CD4-positive, alpha-beta T cell treated with Interleukin-21 for 1 hour (primary cell): ENCODE data around the gene TSR2.
"Not testable (repeated sequence)": the region's sequence is repeated elsewhere in the genome, so short reads cannot be mapped to it uniquely, and the experiment has no call there.

Source experiments
- DNase-seq: peaks from one replicate; pipeline ENCODE4 v3.0.0-alpha.2; 2020

Gene TSR2

GRCh38 chrX:54473993-54474859 lies 34.0 kb downstream of the TSR2 start:
- no peak for DNase-seq

GRCh38 chrX:54479136-54480111 lies 39.2 kb downstream of the TSR2 start:
- no peak for DNase-seq

GRCh38 chrX:54482839-54483593 lies 42.8 kb downstream of the TSR2 start:
- DNase-seq: no peak

GRCh38 chrX:54483946-54484345 lies 43.7 kb downstream of the TSR2 start:
- no peak for DNase-seq

GRCh38 chrX:54484666-54485065 lies 44.5 kb downstream of the TSR2 start:
- no peak for DNase-seq

- not testable (repeated sequence) for DNase-seq
Observed at GRCh38 chrX:54489819-54490218, 49.6 kb downstream of the TSR2 start.

GRCh38 chrX:54492340-54492739 lies 52.1 kb downstream of the TSR2 start:
- DNase-seq: no peak

- no peak for DNase-seq
Observed at GRCh38 chrX:54494166-54494988, 54.2 kb downstream of the TSR2 start.
